Endothelial cell of umbilical vein (primary cell): ENCODE data around the gene ITGAX. TPM values are rescaled to one million over a fixed set of nuclear protein-coding genes. Genes with fewer than 3 reads are reported as not detected.

Experiments
- BruUV-seq: library from RNA; stranded (reverse); fragments of 400-500 nt; replicated peaks from 2 replicates; lab custom pipeline; 2021; lab: Mats Ljungman, UMichigan
- CTCF ChIA-PET: fragments of 300-600, 350-600 bp; sonication (Branson Sonifier 250); formaldehyde crosslinking; loops from one replicate; lab custom pipeline; 2021; ENCODE audit warnings: antibody characterized with exemption, inconsistent platforms; lab: Charles Lee
- POLR2A ChIA-PET: fragments of 300-600, 350-600 bp; sonication (Branson Sonifier 250); formaldehyde crosslinking; loops from one replicate; lab custom pipeline; 2021; ENCODE audit warnings: antibody characterized with exemption, inconsistent platforms; lab: Charles Lee
- DNase-seq: peaks from one replicate; pipeline ENCODE4 v3.0.0-alpha.2; 2011; ENCODE audit warnings: low read depth, low spot score
- FAIRE-seq: peaks from 2 replicates; lab custom pipeline; 2011; peaks lifted over from hg19 to GRCh38; lab: Jason Lieb, UNC
- H2AFZ ChIP-seq: 2 replicates; pipeline ENCODE4 v1.6.0; 2012; ENCODE audit warnings: low read depth, low read length, control low read depth, inconsistent platforms
- H3K27ac ChIP-seq: 2 replicates; pipeline ENCODE4 v1.5.1; 2011; ENCODE audit warnings: low read depth, mild to moderate bottlenecking, control low read depth, low read length, moderate library complexity; ENCODE audit not compliant: insufficient read depth
- H3K27me3 ChIP-seq, 2 experiments: 2 replicates each; pipeline versions ENCODE4 v1.6.0 to v1.6.1; 2011; ENCODE audit warnings: low read length in 2 of 2, mixed read lengths in 1 of 2; ENCODE audit not compliant: control insufficient read depth in 2 of 2, insufficient read depth in 2 of 2
- H3K36me3 ChIP-seq, 2 experiments: 2 replicates in 1 of 2; 3 replicates in 1 of 2; pipeline ENCODE4 v1.5.1; 2011; ENCODE audit warnings: low read length in 2 of 2, mild to moderate bottlenecking in 1 of 2, moderate library complexity in 1 of 2; ENCODE audit not compliant: control insufficient read depth in 2 of 2, insufficient read depth in 2 of 2; ENCODE audit errors: extremely low read depth in 1 of 2
- H3K4me1 ChIP-seq: 3 replicates; pipeline ENCODE4 v1.5.1; 2011; ENCODE audit warnings: mild to moderate bottlenecking, low read length; ENCODE audit not compliant: control insufficient read depth, insufficient read depth; ENCODE audit errors: extremely low read depth
- H3K4me2 ChIP-seq: 2 replicates; pipeline ENCODE4 v1.6.1; 2011; ENCODE audit warnings: low read length, control low read depth, mixed read lengths; ENCODE audit not compliant: insufficient read depth
- H3K4me3 ChIP-seq, 3 experiments: fragments of 200-600 bp in 1 of 3; sonication (generic), shearing (Covaris generic) in 1 of 3; replicated peaks in 1 of 3; 2 replicates each; pipeline ENCODE4 v1.5.1; 2011 to 2016; ENCODE audit warnings: control low read depth in 3 of 3, low read length in 3 of 3, mild to moderate bottlenecking in 2 of 3, inconsistent platforms in 1 of 3, low read depth in 1 of 3, moderate library complexity in 1 of 3; ENCODE audit not compliant: insufficient read depth in 1 of 3
- H3K79me2 ChIP-seq: 2 replicates; pipeline ENCODE4 v1.6.0; 2012; ENCODE audit warnings: low read length, inconsistent platforms; ENCODE audit not compliant: control insufficient read depth, insufficient read depth
- H3K9ac ChIP-seq: replicated peaks from 2 replicates; pipeline ENCODE3; 2011; ENCODE audit warnings: low read length, control low read depth; ENCODE audit not compliant: insufficient read depth; ENCODE audit errors: extremely low read depth
- H3K9me1 ChIP-seq: replicated peaks from 3 replicates; pipeline ENCODE4 v1.6.0; 2011; ENCODE audit warnings: mild to moderate bottlenecking, low read length; ENCODE audit not compliant: control insufficient read depth, insufficient read depth; ENCODE audit errors: extremely low read depth
- H3K9me3 ChIP-seq: replicated peaks from 2 replicates; pipeline ENCODE4 v1.5.1; 2012; ENCODE audit warnings: low read length, inconsistent platforms; ENCODE audit not compliant: control insufficient read depth, insufficient read depth
- H4K20me1 ChIP-seq: replicated peaks from 2 replicates; pipeline ENCODE3; 2011; ENCODE audit warnings: mild to moderate bottlenecking, low read length; ENCODE audit not compliant: control insufficient read depth, insufficient read depth; ENCODE audit errors: extremely low read depth
- EZH2 ChIP-seq: IDR thresholded peaks from 2 replicates; pipeline ENCODE4 v1.6.1; 2012; ENCODE audit warnings: borderline replicate concordance, low read depth, mild to moderate bottlenecking, moderate library complexity, low read length, inconsistent platforms; ENCODE audit not compliant: severe bottlenecking
- FOS ChIP-seq: IDR thresholded peaks from 2 replicates; pipeline ENCODE4 v1.6.1; 2011; ENCODE audit warnings: mild to moderate bottlenecking, low read length, moderate library complexity, borderline replicate concordance; ENCODE audit not compliant: insufficient read depth
- GATA2 ChIP-seq: IDR thresholded peaks from 2 replicates; pipeline ENCODE4 v1.7.0; 2011; ENCODE audit warnings: low read depth, mild to moderate bottlenecking, moderate library complexity, mixed read lengths, low read length; ENCODE audit not compliant: insufficient read length, insufficient read depth
- JUN ChIP-seq: IDR thresholded peaks from 2 replicates; pipeline ENCODE4 v1.6.1; 2011; ENCODE audit warnings: borderline replicate concordance, low read depth; ENCODE audit not compliant: insufficient read length, insufficient read depth
- MYC ChIP-seq: IDR thresholded peaks from one replicate; pipeline ENCODE4 v1.6.1; 2011; ENCODE audit warnings: mild to moderate bottlenecking, low read depth, low read length
- POLR2A ChIP-seq: IDR thresholded peaks from 2 replicates; pipeline ENCODE4 v1.6.1; 2012; ENCODE audit warnings: low read depth, mild to moderate bottlenecking, control low read depth, low read length
- POLR2AphosphoS5 ChIP-seq: IDR thresholded peaks from 2 replicates; pipeline ENCODE4 v1.6.1; 2012; ENCODE audit warnings: low read depth, mild to moderate bottlenecking, control low read depth, low read length, moderate library complexity; ENCODE audit not compliant: insufficient read depth
- dilution Hi-C: fragments of 300-500 bp; cut with MboI; formaldehyde crosslinking; loops from one replicate; pipeline ENCODE4 v1.15.0; 2019; ENCODE audit warnings: low sequenced_read_pairs; ENCODE audit not compliant: extremely low pct_ligation_motif_present
- intact Hi-C: fragments of 100-400 bp; cut with micrococcal nuclease; formaldehyde crosslinking; loops from one replicate; pipeline ENCODE4 v1.10.0; 2022
- polyA plus RNA-seq, 4 experiments: library from polyadenylated mRNA; depleted of rRNA in 3 of 4; stranded (reverse) in 3 of 4; unstranded in 1 of 4; fragments of >200 nt; gene quantifications; 2 replicates each; pipeline versions ENCODE4 v1.2.1 to v1.2.3, GENCODE V29; 2011 to 2012; ENCODE audit warnings: missing spikeins in 1 of 4
- total RNA-seq: library from RNA; stranded (reverse); gene quantifications from 2 replicates; pipeline ENCODE4 v1.2.3, GENCODE V29; 2021
- TF ChIP-seq, protein P1 (sequence below), 2 donors: IDR thresholded peaks; 1 replicate in 1 of 2; 2 replicates in 1 of 2; pipeline ENCODE4 v1.5.1; 2011; ENCODE audit warnings: low read length in 2 of 2, mild to moderate bottlenecking in 2 of 2, moderate library complexity in 2 of 2, control low read depth in 1 of 2, inconsistent platforms in 1 of 2, low read depth in 1 of 2; ENCODE audit not compliant: insufficient read depth in 1 of 2; ENCODE audit errors: extremely low read depth in 1 of 2
- TF ChIP-seq, protein P2 (sequence below): IDR thresholded peaks from 2 replicates; pipeline ENCODE4 v1.6.1; 2011; ENCODE audit not compliant: insufficient read depth, insufficient read length

The ITGAX gene
- total and polyA plus RNA-seq, 2 donors (not counting 3 experiments of a cell fraction or from before 2014, with no cell fraction given) = 0.18 to 1.4 TPM

DNA sequence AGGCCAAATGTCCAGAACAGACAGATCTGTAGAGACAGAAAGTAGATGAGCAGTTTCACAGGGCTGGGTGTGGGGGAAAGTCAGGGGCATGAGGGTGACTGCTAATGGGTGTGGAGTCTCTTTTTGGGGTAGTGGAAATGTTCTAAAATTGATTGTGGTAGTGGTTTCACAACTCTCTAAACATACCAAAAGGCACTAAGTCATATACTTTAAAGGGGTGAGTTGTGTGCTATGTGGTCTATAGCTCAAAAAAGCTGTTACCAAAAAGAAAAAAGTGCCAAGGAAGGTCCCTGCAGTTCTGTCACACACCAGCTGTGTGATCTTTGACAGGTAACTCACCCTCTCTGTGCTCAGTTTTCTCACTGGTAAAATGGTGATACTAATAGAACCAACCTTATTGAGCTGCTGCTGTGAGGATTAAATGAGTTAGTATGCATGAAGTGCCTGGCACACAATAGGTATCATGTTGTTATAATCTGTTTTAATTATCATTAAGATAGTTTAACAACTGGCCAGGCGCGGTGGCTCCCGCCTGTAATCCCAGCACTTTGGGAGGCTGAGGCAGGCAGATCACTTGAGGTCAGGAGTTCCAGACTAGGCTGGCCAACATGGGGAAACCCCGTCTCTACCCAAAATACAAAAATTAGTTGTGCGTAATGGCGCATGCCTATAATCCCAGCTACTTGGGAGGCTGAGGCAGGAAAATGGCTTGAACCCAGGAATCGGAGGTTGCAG lies 10.3 kb downstream of the ITGAX start:
- TF ChIP-seq JUN = no peak
- TF ChIP-seq FOS = no peak
- TF ChIP-seq, protein P1, sequence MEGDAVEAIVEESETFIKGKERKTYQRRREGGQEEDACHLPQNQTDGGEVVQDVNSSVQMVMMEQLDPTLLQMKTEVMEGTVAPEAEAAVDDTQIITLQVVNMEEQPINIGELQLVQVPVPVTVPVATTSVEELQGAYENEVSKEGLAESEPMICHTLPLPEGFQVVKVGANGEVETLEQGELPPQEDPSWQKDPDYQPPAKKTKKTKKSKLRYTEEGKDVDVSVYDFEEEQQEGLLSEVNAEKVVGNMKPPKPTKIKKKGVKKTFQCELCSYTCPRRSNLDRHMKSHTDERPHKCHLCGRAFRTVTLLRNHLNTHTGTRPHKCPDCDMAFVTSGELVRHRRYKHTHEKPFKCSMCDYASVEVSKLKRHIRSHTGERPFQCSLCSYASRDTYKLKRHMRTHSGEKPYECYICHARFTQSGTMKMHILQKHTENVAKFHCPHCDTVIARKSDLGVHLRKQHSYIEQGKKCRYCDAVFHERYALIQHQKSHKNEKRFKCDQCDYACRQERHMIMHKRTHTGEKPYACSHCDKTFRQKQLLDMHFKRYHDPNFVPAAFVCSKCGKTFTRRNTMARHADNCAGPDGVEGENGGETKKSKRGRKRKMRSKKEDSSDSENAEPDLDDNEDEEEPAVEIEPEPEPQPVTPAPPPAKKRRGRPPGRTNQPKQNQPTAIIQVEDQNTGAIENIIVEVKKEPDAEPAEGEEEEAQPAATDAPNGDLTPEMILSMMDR (IDR thresholded peaks at IDR 0.05; ENCODE audit: extremely low read depth in 1 of 2, insufficient read depth in 1 of 2, low read depth in 1 of 2, low read length in 2 of 2) = no peak
- TF ChIP-seq, protein P2, sequence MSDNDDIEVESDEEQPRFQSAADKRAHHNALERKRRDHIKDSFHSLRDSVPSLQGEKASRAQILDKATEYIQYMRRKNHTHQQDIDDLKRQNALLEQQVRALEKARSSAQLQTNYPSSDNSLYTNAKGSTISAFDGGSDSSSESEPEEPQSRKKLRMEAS = no peak
- TF ChIP-seq GATA2 = no peak
- no peak for TF ChIP-seq POLR2A
- no peak for TF ChIP-seq EZH2
- TF ChIP-seq POLR2AphosphoS5 = no peak
- TF ChIP-seq MYC = no peak
- FAIRE-seq (no peak), DNase-seq (no peak)
- no peaks in the 10 kb centered on the region for H3K79me2 ChIP-seq
- POLR2A ChIA-PET = no interaction called here
- no peak overlapping the region for H3K4me3 ChIP-seq
- no TSS peak for BruUV-seq
- H3K9me3 ChIP-seq = no peaks in the 10 kb centered on the region
- dilution Hi-C loops (no loop called here), intact Hi-C loops (no loop called here)
- no peak overlapping the region for H3K27ac ChIP-seq
- H3K27me3 ChIP-seq = no peaks in the 10 kb centered on the region
- no peaks in the 10 kb centered on the region for H3K4me1 ChIP-seq
- H4K20me1 ChIP-seq = no peaks in the 10 kb centered on the region
- CTCF ChIA-PET = interaction anchor here (3.4 kb wide), 1 partner anchor 18 kb away, joined by 12 read pairs; no protein-coding TSS in a partner anchor
- H2AFZ ChIP-seq = no peak overlapping the region
- no peak overlapping the region for H3K9ac ChIP-seq
- H3K9me1 ChIP-seq = no peaks in the 10 kb centered on the region
- H3K4me2 ChIP-seq = no peak overlapping the region
- H3K36me3 ChIP-seq = no peaks in the 10 kb centered on the region
